Epithelial cell of prostate (primary cell): Measurements from ENCODE around the gene DLG5.

Source experiments
- DNase-seq: peaks from one replicate; pipeline ENCODE4 v3.0.0-alpha.2; 2011; ENCODE audit warnings: low read depth, low spot score
- H3K27ac ChIP-seq: fragments of 450-650 bp; 2 replicates; pipeline ENCODE4 v1.5.1; 2017; ENCODE audit warnings: mild to moderate bottlenecking

DLG5 gene

GRCh38 chr10:77913090-77913489 is 13.5 kb downstream of the DLG5 start:
- H3K27ac ChIP-seq = no peak overlapping the region
- DNase-seq = no peak

- no peak overlapping the region for H3K27ac ChIP-seq
- no peak for DNase-seq
Measured at GRCh38 chr10:77912576-77912975, 14.0 kb downstream of the DLG5 start.

- no peak overlapping the region for H3K27ac ChIP-seq
Measured at GRCh38 chr10:77911535-77912123, 14.9 kb downstream of the DLG5 start.

GRCh38 chr10:77910524-77911145 is 15.9 kb downstream of the DLG5 start:
- H3K27ac ChIP-seq = no peak overlapping the region
- no peak for DNase-seq

More at GRCh38 chr10:77911535-77912123, 14.9 kb downstream of the DLG5 start:
- DNase-seq = no peak

- no peak overlapping the region for H3K27ac ChIP-seq
- no peak for DNase-seq
Measured at GRCh38 chr10:77909749-77910375, 16.7 kb downstream of the DLG5 start.

- peak overlapping the region; percentile 80 for H3K27ac ChIP-seq
- DNase-seq = no peak
Measured at GRCh38 chr10:77909021-77909748, 17.4 kb downstream of the DLG5 start.

GRCh38 chr10:77907900-77908717 is 18.4 kb downstream of the DLG5 start:
- DNase-seq = no peak
- peak overlapping the region; percentile 80 for H3K27ac ChIP-seq

GRCh38 chr10:77907462-77907861 is 19.1 kb downstream of the DLG5 start:
- no peak for DNase-seq
- H3K27ac ChIP-seq = peak overlapping the region; percentile 80

GRCh38 chr10:77906951-77907421 is 19.6 kb downstream of the DLG5 start:
- H3K27ac ChIP-seq = peak overlapping the region; percentile 80
- DNase-seq = peak; percentile 82

GRCh38 chr10:77905781-77906180 is 20.8 kb downstream of the DLG5 start:
- DNase-seq = no peak
- no peak overlapping the region for H3K27ac ChIP-seq

GRCh38 chr10:77905086-77905748 is 21.3 kb downstream of the DLG5 start:
- H3K27ac ChIP-seq = no peak overlapping the region
- no peak for DNase-seq

GRCh38 chr10:77904100-77904840 is 22.3 kb downstream of the DLG5 start:
- no peak overlapping the region for H3K27ac ChIP-seq
- DNase-seq = no peak

- DNase-seq = no peak
- peak overlapping the region; percentile 18 for H3K27ac ChIP-seq
Measured at GRCh38 chr10:77902159-77902558, 24.4 kb downstream of the DLG5 start.

GRCh38 chr10:77901743-77902142 is 24.8 kb downstream of the DLG5 start:
- no peak for DNase-seq
- peak overlapping the region; percentile 18 for H3K27ac ChIP-seq

- no peak for DNase-seq
- H3K27ac ChIP-seq = peak overlapping the region; percentile 93
Measured at GRCh38 chr10:77899690-77900089, 26.9 kb downstream of the DLG5 start.

- peak; percentile 74 for DNase-seq
Measured at GRCh38 chr10:77899080-77899477, 27.5 kb downstream of the DLG5 start.

GRCh38 chr10:77898323-77899079 is 28.1 kb downstream of the DLG5 start:
- H3K27ac ChIP-seq = peak overlapping the region; percentile 93
- DNase-seq = peak; percentile 91

More at GRCh38 chr10:77899080-77899477, 27.5 kb downstream of the DLG5 start:
- H3K27ac ChIP-seq = peak overlapping the region; percentile 93

- no peak for DNase-seq
- H3K27ac ChIP-seq = peak overlapping the region; percentile 93
Measured at GRCh38 chr10:77896058-77896457, 30.5 kb downstream of the DLG5 start.
